Left colon (tissue), 2 donors: ENCODE results near the gene ANTKMT. TPM values are rescaled to one million over a fixed set of nuclear protein-coding genes. Genes with fewer than 3 reads are reported as not detected.

Source experiments
- ATAC-seq: fragments of 200-7000 bp; cut with Tn5 transposase; one replicate; pipeline ENCODE4 v1.9.1; 2020; ENCODE audit warnings: mild to moderate bottlenecking, moderate library complexity
- DNase-seq, 2 donors: peaks; one replicate each; pipeline ENCODE4 v3.0.0-alpha.2; 2020
- intact Hi-C, 2 donors: fragments of 100-400 bp; cut with DNase I in 1 of 2; cut with micrococcal nuclease in 1 of 2; formaldehyde crosslinking; loops; one replicate each; pipeline versions ENCODE4 v1.11.2 to v1.14.0; 2022; cut with DNase I, micrococcal nuclease
- total RNA-seq, 2 donors: library from RNA; stranded (reverse); fragmentation: NEBNext Ultra II Directional; extraction: Animal tissue kit (Norgen Biotek cat#: 25700); gene quantifications; one replicate each; pipeline ENCODE4 v1.2.1, GENCODE V29; 2021
- donor health status: DM: no; HTN: no; CAD: no.
- donor health status: DM: yes; HTN: yes; CAD: no.

ANTKMT gene
- total RNA-seq, 2 donors from 2014 or later: 47.2 to 48.6 TPM

DNA sequence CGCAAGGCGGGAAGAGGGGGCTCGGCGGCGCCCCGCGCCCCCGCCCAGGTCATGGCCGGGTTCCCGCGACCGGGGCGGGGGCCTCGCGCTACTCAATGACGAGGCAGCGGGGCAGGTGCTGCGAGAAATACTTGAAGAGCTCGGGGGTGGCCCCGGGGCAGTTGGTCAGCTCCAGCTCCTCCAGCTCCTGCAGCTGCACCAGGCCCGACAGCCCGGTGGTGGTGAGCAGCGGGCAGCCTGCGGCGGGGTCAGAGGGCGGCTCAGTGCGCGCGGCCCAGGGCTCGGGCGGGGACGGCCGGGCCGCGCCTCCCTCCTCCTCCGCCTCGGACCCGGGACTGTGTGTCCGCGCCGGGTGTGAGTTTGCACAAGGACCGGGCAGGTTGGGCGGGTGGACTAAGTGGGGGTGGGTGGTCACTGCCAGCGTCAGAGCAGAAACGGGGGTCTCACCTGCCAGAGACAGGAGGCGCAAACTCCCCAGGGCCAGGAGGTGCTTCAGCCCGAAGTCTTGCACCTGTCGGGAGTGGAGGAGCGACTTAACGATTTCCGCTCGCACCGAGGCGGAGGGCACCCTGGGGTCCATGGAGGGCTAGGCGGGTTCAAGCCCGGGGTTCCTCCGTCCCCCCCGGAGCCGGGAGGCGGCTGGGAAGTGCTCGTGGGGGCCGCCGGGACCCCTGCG is 26.6 kb upstream of the ANTKMT start:
- no peak for DNase-seq
- intact Hi-C loops: no loop called here
- no peak for ATAC-seq

- DNase-seq: no peak
- intact Hi-C loops: no loop called here
- no peak for ATAC-seq
Measured at GRCh38 chr16:694863-695354, 26.0 kb upstream of the ANTKMT start.

GRCh38 chr16:695355-696089 is 25.4 kb upstream of the ANTKMT start:
- peak; percentile 89 to 92 for DNase-seq
- intact Hi-C loops: no loop called here
- ATAC-seq: peak; percentile 86

DNA sequence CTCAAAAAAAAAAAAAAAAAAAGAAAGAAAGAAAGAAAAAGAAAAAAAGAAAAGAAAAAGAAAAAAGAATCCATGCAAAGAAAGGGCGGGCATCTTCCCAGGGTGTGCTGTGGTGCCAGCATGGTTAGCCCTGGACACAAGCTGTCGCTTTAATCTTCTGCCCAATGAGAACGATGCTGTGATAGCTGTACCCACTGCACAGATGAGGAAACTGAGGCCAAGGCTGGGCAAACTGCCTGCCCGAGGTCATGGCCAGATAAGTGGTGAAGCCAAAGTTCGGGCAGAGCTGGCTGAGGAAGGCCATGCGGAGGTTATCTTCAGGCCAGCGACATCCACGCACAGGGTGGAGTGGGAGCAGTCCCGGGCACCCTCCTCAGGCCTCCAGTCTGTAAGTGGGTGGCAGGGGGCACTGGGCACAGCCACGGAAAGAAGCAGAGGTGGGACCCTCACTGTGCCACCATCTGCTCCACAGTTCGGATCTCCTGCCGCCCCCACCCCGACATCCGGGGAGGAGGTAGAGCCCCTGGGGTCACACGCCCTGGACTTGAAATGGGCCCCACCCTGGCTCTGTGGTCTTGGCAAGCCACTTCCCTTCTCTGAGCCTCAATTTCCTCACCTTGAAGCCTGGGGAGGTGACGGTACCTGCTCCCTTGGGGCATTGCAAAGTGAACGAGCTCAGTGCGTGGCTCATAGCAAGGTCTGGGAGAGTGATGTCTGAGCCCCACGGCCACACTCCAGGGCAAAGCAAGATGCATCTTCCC is 21.9 kb upstream of the ANTKMT start:
- ATAC-seq (no peak), DNase-seq (no peak)
- intact Hi-C loops: no loop called here

DNA sequence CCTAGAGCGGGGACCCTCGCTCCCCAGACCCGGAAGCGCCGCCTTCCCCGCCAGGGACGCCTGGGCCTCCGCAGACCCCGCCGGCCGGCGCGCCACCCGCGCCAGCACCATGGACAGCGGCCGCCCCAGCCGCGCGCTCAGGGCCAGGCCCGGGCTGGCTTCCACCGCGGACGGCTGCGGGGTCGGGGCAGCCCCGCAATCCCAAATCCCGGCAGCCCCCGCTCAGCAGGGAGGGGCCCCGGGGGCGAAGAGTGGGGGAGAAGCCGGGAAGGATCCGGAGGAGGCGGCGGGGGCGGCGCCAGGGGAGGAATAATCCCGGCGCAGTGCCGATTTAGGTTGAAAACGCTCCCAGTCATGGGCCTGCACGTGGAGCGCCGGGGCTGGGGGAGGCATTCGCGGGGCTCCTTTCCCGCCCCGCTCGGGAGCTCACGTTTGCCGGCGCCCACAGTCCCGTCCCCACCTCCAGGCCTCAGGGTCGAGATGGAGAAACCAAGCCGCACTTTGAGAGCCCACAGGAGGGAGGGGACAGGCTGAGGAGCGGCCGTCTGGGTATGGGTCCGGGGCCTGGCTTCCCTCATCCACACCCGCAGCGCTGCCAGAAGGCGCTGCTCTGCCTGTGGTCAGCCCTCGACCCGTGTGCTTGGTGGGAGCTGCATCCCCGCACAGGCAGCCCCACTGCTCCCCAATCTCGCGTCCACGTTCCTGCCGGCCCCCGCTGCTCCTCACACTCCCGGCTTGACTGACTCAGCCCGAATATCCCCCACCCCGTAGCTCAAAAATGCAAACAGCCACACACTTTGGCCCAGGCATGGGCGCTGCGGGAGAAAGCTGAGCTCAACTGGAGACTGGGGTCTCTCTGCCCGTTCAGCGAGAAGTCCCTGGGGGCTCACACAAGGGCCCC is 20.0 kb upstream of the ANTKMT start:
- intact Hi-C loops: loop anchor here in 1 of 2 donors (10.0 kb wide), 1 partner anchor 54 kb away; no protein-coding TSS in a partner anchor
- DNase-seq: no peak

GRCh38 chr16:702341-702740 is 18.6 kb upstream of the ANTKMT start:
- intact Hi-C loops: loop anchor here in 1 of 2 donors (10.0 kb wide), 1 partner anchor 52 kb away; no protein-coding TSS in a partner anchor
- DNase-seq (no peak), ATAC-seq (no peak)

More for the DNA sequence above, 20.0 kb upstream of the ANTKMT start:
- peak; percentile 16 for ATAC-seq

- ATAC-seq: no peak
- DNase-seq: no peak
- intact Hi-C loops: loop anchor here in 1 of 2 donors (10.0 kb wide), 1 partner anchor 51 kb away; no protein-coding TSS in a partner anchor
Measured at GRCh38 chr16:703406-703805, 17.5 kb upstream of the ANTKMT start.

GRCh38 chr16:704047-704446 is 16.9 kb upstream of the ANTKMT start:
- no peak for DNase-seq
- ATAC-seq: no peak
- intact Hi-C loops: loop anchor here in 1 of 2 donors (10.0 kb wide), 1 partner anchor 51 kb away; no protein-coding TSS in a partner anchor

- ATAC-seq (no peak), DNase-seq (no peak)
- intact Hi-C loops: loop anchor here in 1 of 2 donors (10.0 kb wide), 1 partner anchor 50 kb away; no protein-coding TSS in a partner anchor
Measured at GRCh38 chr16:704552-705380, 16.2 kb upstream of the ANTKMT start.

DNA sequence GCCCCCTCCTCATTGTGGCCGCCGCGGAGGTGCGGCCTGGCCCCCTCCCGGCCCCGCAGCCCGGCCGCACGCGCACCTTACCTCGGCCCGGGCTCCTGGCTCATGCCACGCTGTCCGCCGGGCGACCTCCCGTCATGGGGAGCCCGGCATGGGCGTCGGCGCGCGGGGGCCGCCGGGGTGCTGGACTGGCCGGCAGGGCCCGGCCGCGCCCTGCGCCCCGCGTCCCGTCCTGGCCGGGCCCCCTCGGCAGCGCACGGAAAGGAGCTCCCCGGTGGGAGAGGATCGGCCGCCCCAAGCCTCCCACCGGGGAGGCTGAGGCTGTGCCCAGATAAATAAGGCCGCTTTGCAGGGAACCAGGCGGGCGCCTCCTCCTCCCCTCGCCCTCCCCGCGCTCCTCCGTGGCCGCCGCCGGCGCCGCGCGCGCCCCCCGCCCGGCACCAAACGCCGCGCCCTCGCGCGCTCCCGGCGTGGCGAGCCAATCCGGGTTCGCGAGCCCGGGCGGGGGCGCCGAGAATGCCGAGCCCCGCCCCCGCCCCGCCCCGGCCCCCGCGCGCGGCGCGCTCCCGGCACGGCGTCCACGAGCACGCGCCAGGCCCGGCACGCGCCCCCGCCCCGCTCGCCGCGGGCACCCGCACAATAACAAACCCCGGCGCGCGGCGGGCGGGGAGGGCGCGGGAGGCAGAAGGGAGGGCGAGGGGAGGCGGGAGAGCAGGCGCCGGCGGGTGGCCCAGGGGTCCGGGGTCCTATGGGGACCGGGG is 15.3 kb upstream of the ANTKMT start, which contains the start of gene FBXL16:
FBXL16 (minus strand) TSS at position 371 of the 758 bp plus-strand sequence. CDS start 8,396 bp downstream, outside the sequence.
- intact Hi-C loops: loop anchor here in 1 of 2 donors (10.0 kb wide), 1 partner anchor 49 kb away; no protein-coding TSS in a partner anchor
- no peak for DNase-seq

GRCh38 chr16:706189-707061 is 14.5 kb upstream of the ANTKMT start:
- DNase-seq (no peak), ATAC-seq (no peak)
- intact Hi-C loops: loop anchor here in 1 of 2 donors (10.0 kb wide), 1 partner anchor 48 kb away; no protein-coding TSS in a partner anchor

More for the DNA sequence above, 15.3 kb upstream of the ANTKMT start, which contains the start of gene FBXL16:
- ATAC-seq: peak; percentile 6

DNA sequence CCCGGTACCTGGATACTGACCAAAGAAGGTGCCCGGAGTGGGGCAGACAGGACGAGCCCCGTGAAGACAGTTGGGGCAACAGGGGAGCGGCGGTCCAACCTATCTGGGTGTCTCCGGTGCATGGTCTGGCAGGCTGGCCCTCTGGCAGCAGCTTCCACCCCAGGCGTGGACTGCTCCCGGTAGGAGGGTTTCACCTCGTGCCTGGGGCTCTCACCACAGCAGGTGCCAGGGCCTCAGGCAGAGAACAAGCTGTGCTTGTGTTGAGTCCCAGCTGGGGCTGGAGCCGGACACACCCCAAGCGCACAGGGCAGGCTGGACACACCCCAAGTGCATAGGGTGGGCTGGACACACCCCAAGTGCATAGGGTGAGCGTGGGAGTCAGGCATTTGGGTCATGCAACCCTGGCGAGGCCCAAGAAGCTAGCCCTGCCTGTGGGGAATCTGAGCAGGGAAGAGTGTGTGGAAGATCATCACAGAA is 13.8 kb upstream of the ANTKMT start:
- DNase-seq (no peak), ATAC-seq (peak; percentile 12)
- intact Hi-C loops: loop anchor here in 1 of 2 donors (10.0 kb wide), 1 partner anchor 48 kb away; no protein-coding TSS in a partner anchor

DNA sequence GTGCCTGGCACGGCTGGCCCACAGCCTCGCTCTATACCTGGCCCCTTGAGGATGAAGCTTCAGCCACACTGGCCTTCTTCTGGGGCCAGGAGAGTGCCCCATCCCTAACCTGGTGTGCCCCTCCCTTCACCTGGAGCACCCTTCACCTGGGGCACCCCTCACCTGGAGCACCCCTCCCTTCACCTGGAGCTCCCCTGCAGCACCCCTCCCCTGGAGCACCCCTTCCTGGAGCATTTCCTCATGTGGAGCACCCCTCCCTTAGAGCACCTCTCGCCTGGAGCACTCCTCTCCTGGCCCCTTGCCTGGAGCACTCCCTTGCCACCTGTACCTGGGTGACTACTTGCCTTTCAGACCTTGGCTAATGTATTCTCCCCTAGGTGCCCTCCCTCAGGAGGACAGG is 12.9 kb upstream of the ANTKMT start:
- intact Hi-C loops: loop anchor here in 1 of 2 donors (10.0 kb wide), 1 partner anchor 47 kb away; no protein-coding TSS in a partner anchor
- no peak for DNase-seq
- no peak for ATAC-seq

GRCh38 chr16:708959-709358 is 12.0 kb upstream of the ANTKMT start:
- no peak for DNase-seq
- no peak for ATAC-seq
- intact Hi-C loops: loop anchor here in 1 of 2 donors (10.0 kb wide), 1 partner anchor 46 kb away; no protein-coding TSS in a partner anchor
